Activated CD4-positive, alpha-beta T cell treated with anti-CD3 and anti-CD28 coated beads, Interleukin-2, amount 50 U/mL, for 24 hours (primary cell): ENCODE measurements around the gene CRBN.
A peak's percentile ranks its signal among the peaks of the same experiment; 100 is the strongest.

Experiments used
- DNase-seq, 2 donors: peaks; one replicate each; pipeline ENCODE4 v3.0.0-alpha.2; 2020; ENCODE audit warnings: low read depth in 1 of 2, low spot score in 1 of 2

CRBN gene

GRCh38 chr3:3179407-3180094, at the start of gene CRBN:
Gene CRBN (minus strand): TSS chr3:3179691. CDS start chr3:3179687, 4 bp downstream.
- peak; percentile 79 to 87 for DNase-seq

- no peak for DNase-seq
Observed at GRCh38 chr3:3227640-3228039, 48.1 kb upstream of the CRBN start.

GRCh38 chr3:3221528-3221927, 42.0 kb upstream of the CRBN start:
- DNase-seq: no peak

- no peak for DNase-seq
Observed at GRCh38 chr3:3216401-3216800, 36.9 kb upstream of the CRBN start.

GRCh38 chr3:3212781-3213440, 33.4 kb upstream of the CRBN start:
- no peak for DNase-seq

- DNase-seq: no peak
Observed at GRCh38 chr3:3209714-3210113, 30.2 kb upstream of the CRBN start.

- DNase-seq: no peak
Observed at GRCh38 chr3:3209057-3209456, 29.6 kb upstream of the CRBN start.

GRCh38 chr3:3201611-3202010, 22.1 kb upstream of the CRBN start:
- DNase-seq: no peak

GRCh38 chr3:3200632-3201212, 21.2 kb upstream of the CRBN start:
- peak in 1 of 2 donors; percentile 8 for DNase-seq

GRCh38 chr3:3199306-3199705, 19.8 kb upstream of the CRBN start:
- no peak for DNase-seq

- DNase-seq: no peak
Observed at GRCh38 chr3:3196148-3196861, 16.8 kb upstream of the CRBN start.

- DNase-seq: no peak
Observed at GRCh38 chr3:3194861-3195260, 15.4 kb upstream of the CRBN start.

- no peak for DNase-seq
Observed at GRCh38 chr3:3192286-3192675, 12.8 kb upstream of the CRBN start.

- DNase-seq: no peak
Observed at GRCh38 chr3:3191675-3192285, 12.3 kb upstream of the CRBN start.

GRCh38 chr3:3189961-3190360, 10.5 kb upstream of the CRBN start:
- no peak for DNase-seq

GRCh38 chr3:3189102-3189727, 9.7 kb upstream of the CRBN start:
- no peak for DNase-seq

- DNase-seq: no peak
Observed at GRCh38 chr3:3184876-3185275, 5.4 kb upstream of the CRBN start.

GRCh38 chr3:3180456-3180855, 965 bp upstream of the CRBN start:
- DNase-seq: no peak

GRCh38 chr3:3178498-3179328, 778 bp downstream of the CRBN start:
- no peak for DNase-seq

- no peak for DNase-seq
Observed at GRCh38 chr3:3177861-3178497, 1.5 kb downstream of the CRBN start.
